ENCODE data around the gene KIAA1210.
"Not testable (repeated sequence)": the region's sequence is repeated elsewhere in the genome, so short reads cannot be mapped to it uniquely, and the experiment has no call there.

The KIAA1210 gene

DNA sequence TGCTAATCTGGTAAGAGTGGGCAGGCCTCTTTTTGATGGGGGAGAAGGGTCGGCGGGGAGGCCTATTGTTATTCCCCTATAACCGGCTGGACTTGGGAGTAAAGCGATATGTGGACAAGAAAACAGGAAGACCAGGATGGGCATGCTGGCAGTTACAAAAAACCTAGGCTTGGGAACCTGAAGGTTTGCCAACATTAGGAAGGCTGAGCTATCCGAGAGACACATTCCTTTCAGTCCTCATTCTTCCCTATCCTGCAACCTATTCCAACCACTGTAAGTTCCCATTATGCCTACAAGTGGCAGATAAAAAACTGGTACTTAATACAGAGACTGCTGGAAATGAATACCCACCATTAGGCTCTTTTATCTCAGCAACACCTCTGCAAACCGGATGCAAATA, 87.2 kb downstream of the KIAA1210 start:
- H3K4me3 ChIP-seq (ENCODE audit: low read depth, low read length): no peak overlapping the region
- H3K27me3 ChIP-seq (ENCODE audit: control insufficient read depth, insufficient read depth, low read length): no peaks in the 10 kb centered on the region; the same call in 1 of the 2 replicates
- no peak overlapping the region for H3K9ac ChIP-seq (ENCODE audit: low read length)
- no peaks in the 10 kb centered on the region for H3K36me3 ChIP-seq (ENCODE audit: control insufficient read depth, insufficient read depth, low read length)
- peaks cover 3% of the 10 kb centered on the region; the same call in 1 of the 2 replicates for H3K4me1 ChIP-seq (ENCODE audit: control insufficient read depth, insufficient read depth, low read length)
- H3K9me3 ChIP-seq (ENCODE audit: control insufficient read depth, insufficient read depth, low read depth, low read length): no peaks in the 10 kb centered on the region
- no peak overlapping the region for H3K27ac ChIP-seq (ENCODE audit: low read depth, low read length)

DNA sequence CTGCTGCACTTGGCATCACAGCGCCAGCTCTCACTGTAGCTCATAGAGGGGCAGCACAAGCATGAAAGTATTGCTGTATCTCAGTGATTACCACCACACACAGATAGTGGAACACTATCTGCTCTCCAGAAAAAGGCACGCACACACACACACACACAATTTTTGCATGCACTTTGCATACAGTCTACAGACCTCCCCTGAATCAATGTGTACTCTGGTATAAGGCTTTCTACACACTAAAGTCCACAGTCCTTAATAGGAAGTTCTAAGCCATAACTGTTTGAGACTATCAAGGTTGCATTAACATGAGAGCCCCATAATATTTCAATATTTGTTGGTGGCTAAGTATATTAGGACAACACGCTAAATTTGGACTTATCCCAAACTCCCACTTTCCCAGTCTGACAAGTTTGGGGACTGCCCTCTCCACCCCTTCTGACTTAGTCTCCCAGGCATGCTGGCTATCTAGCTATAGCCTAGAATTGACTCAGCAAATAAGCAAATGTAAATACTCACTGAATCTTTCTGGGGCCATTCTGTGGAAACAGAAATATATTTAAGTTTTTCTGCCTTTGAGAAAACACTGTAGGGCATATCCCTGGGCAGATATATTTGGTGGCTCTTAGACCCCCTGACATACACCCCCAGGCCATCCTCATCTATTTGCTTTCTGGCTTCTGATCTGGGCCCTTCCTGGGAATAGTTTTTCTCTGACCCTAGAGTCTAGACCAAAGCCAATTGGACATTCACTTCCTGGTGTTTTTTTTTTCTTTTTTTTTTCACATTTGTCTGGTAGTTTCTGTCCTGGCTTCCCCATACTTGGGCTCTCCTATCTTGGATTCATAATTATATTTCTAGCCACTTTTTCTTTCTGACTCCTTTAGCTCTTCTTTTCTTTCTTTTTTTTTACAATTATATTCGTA, 91.2 kb downstream of the KIAA1210 start:
- Histone ChIP-seq H3K9me3 (ENCODE audit: control insufficient read depth, insufficient read depth, low read depth, low read length) (peaks cover 24% of the 10 kb centered on the region), H3K27me3 (ENCODE audit: control insufficient read depth, insufficient read depth, low read length) (no peaks in the 10 kb centered on the region), H3K36me3 (ENCODE audit: control insufficient read depth, insufficient read depth, low read length) (no peaks in the 10 kb centered on the region), H3K9ac (ENCODE audit: low read length) (no peak overlapping the region), H3K27ac (ENCODE audit: low read depth, low read length) (no peak overlapping the region), H3K4me3 (ENCODE audit: low read depth, low read length) (no peak overlapping the region), H3K4me1 (ENCODE audit: control insufficient read depth, insufficient read depth, low read length) (peaks cover 3% of the 10 kb centered on the region; the same call in 1 of the 2 replicates)

DNA sequence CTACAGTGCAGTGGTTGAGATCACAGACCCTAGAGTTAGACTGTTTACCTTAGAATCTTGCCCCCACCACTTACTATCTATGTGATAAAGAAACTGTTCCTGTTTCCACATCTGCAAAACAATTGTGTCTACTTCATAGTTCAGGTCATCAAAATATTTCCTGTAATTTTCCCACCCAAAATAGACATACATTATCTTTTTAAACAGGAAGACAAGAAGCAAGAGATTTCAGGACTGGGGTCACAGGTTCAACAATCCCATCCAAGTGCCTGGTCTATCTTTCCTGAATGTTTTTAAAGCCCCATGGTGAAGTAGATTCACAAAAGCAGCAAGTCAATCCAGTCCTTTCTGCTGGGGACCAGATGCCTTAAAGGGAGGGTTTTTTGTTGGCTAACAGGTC, 96.6 kb downstream of the KIAA1210 start:
- no peak overlapping the region for H3K4me3 ChIP-seq (ENCODE audit: low read depth, low read length)
- H3K36me3 ChIP-seq (ENCODE audit: control insufficient read depth, insufficient read depth, low read length): no peaks in the 10 kb centered on the region
- peaks cover 31% of the 10 kb centered on the region for H3K9me3 ChIP-seq (ENCODE audit: control insufficient read depth, insufficient read depth, low read depth, low read length)
- H3K4me1 ChIP-seq (ENCODE audit: control insufficient read depth, insufficient read depth, low read length): no peaks in the 10 kb centered on the region
- H3K27me3 ChIP-seq (ENCODE audit: control insufficient read depth, insufficient read depth, low read length): no peaks in the 10 kb centered on the region
- H3K27ac ChIP-seq (ENCODE audit: low read depth, low read length): no peak overlapping the region
- H3K9ac ChIP-seq (ENCODE audit: low read length): no peak overlapping the region

DNA sequence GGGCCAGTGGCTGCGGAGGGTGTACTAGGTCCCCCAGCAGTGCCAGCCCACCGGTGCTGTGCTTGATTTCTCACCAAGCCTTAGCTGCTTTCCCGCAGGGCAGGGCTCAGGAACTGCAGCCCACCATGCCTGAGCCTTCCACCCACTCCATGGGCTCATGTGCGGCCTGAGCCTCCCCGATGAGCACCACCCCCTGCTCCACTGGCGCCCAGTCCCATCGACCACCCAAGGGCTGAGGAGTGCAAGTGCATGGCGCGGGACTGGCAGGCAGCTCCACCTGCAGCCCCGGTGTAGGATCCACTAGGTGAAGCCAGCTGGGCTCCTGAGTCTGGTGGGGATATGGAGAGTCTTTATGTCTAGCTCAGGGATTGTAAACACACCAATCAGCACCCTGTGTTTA, 98.0 kb downstream of the KIAA1210 start:
- not testable (repeated sequence) for H3K27me3 ChIP-seq (ENCODE audit: control insufficient read depth, insufficient read depth, low read length); H3K4me1 ChIP-seq (ENCODE audit: control insufficient read depth, insufficient read depth, low read length); H3K27ac ChIP-seq (ENCODE audit: low read depth, low read length); H3K36me3 ChIP-seq (ENCODE audit: control insufficient read depth, insufficient read depth, low read length); H3K4me3 ChIP-seq (ENCODE audit: low read depth, low read length); H3K9ac ChIP-seq (ENCODE audit: low read length)
- H3K9me3 ChIP-seq (ENCODE audit: control insufficient read depth, insufficient read depth, low read depth, low read length): peaks cover 37% of the 10 kb centered on the region

DNA sequence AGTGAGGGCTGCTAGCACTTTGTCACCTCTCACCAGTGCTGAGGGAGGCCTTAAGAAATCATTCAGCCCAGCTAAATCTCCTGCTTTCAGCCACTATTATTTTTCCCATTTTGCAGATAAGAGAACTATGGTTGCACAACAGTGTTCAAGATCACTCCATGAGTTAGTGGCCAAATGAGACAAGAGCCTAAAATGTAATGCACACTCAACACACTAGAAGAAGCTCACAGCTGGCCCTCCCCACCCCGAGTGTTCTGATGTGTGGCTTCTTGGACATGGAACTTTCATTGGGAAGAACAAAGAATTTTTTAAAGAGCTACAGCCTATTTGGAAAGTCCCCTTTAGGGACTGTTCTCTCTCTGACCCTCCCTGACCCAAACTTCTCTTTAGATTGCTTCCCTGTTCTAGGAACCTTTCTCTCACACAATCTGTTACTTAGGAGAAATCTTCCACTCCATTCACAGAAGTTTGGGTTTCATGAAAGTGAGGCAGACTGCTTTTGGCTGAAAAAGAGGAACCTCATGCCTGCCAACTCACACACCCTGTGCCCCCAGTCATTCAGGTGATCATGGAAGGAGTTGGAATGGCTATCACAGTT, 98.8 kb downstream of the KIAA1210 start:
- no peaks in the 10 kb centered on the region; the same call in 1 of the 2 replicates for H3K27me3 ChIP-seq (ENCODE audit: control insufficient read depth, insufficient read depth, low read length)
- H3K4me1 ChIP-seq (ENCODE audit: control insufficient read depth, insufficient read depth, low read length): no peaks in the 10 kb centered on the region
- no peaks in the 10 kb centered on the region for H3K36me3 ChIP-seq (ENCODE audit: control insufficient read depth, insufficient read depth, low read length)
- peaks cover 32% of the 10 kb centered on the region for H3K9me3 ChIP-seq (ENCODE audit: control insufficient read depth, insufficient read depth, low read depth, low read length)
- H3K9ac ChIP-seq (ENCODE audit: low read length): no peak overlapping the region
- H3K27ac ChIP-seq (ENCODE audit: low read depth, low read length): no peak overlapping the region
- H3K4me3 ChIP-seq (ENCODE audit: low read depth, low read length): no peak overlapping the region

All from HUES6 (cell line).